ENCODE results near the gene DNAJB6. TPM values are rescaled to one million over a fixed set of nuclear protein-coding genes. Genes with fewer than 3 reads are reported as not detected.

Gene DNAJB6
- total RNA-seq, 3 donors from 2014 or later (not counting 1 experiment from before 2014, with no cell fraction given): 309 to 343 (median 340) TPM

GRCh38 chr7:157352516-157352915 lies 15.7 kb downstream of the DNAJB6 start:
- Histone ChIP-seq H3K27me3 (ENCODE audit: control insufficient read depth, insufficient read depth, low read length) (no peaks in the 10 kb centered on the region), H3K9me3 (ENCODE audit: control insufficient read depth, insufficient read depth, low read length) (no peaks in the 10 kb centered on the region), H3K27ac (ENCODE audit: low read length) (no peak overlapping the region), H3K4me3 (ENCODE audit: low read length) (no peak overlapping the region), H3K36me3 (ENCODE audit: control insufficient read depth, insufficient read depth, low read length) (peaks cover under 1% of the 10 kb centered on the region), H3K4me1 (ENCODE audit: control insufficient read depth, insufficient read depth, low read length) (peaks cover 77% of the 10 kb centered on the region)
- Mint-ChIP-seq H3K9me3 (no peaks in the 10 kb centered on the region), H3K4me1 (peaks cover 88 to 91% of the 10 kb centered on the region in 2 donors), H3K4me3 (peak overlapping the region; percentile 30), H3K27ac (peak overlapping the region; percentile 40 to 63), H3K27me3 (ENCODE audit: low read depth in 2 of 2) (no peaks in the 10 kb centered on the region), H3K36me3 (no peaks in the 10 kb centered on the region)
- WGBS (ENCODE audit: insufficient coverage): 23% methylated on average over 5 of the region's 6 CpGs
- DNase-seq (peak in 1 of 2 donors; percentile 25), ATAC-seq (peak in 1 of 3 donors; percentile 15)
- no peak for TF ChIP-seq CTCF (IDR thresholded peaks at IDR 0.05)
- intact Hi-C loops (cut with micrococcal nuclease): no loop called here

- 62% methylated on average over 15 of the region's 15 CpGs for WGBS (ENCODE audit: insufficient coverage)
- H3K9me3 Mint-ChIP-seq: no peaks in the 10 kb centered on the region
- Histone ChIP-seq H3K4me3 (ENCODE audit: low read length) (no peak overlapping the region), H3K4me1 (ENCODE audit: control insufficient read depth, insufficient read depth, low read length) (peaks cover 60% of the 10 kb centered on the region), H3K27me3 (ENCODE audit: control insufficient read depth, insufficient read depth, low read length) (no peaks in the 10 kb centered on the region), H3K27ac (ENCODE audit: low read length) (no peak overlapping the region), H3K9me3 (ENCODE audit: control insufficient read depth, insufficient read depth, low read length) (no peaks in the 10 kb centered on the region), H3K36me3 (ENCODE audit: control insufficient read depth, insufficient read depth, low read length) (peaks cover 19% of the 10 kb centered on the region)
- H3K36me3 Mint-ChIP-seq: no peaks in the 10 kb centered on the region
- H3K4me1 Mint-ChIP-seq: peaks cover 88 to 89% of the 10 kb centered on the region in 2 donors
- no peak for TF ChIP-seq CTCF (IDR thresholded peaks at IDR 0.05)
- peak overlapping the region; percentile 39 to 67 for H3K27ac Mint-ChIP-seq
- peak overlapping the region; percentile 57 for H3K4me3 Mint-ChIP-seq
- peak; percentile 15 to 34 (median 27) for ATAC-seq
- DNase-seq: no peak
- intact Hi-C loops (cut with micrococcal nuclease): no loop called here
- H3K27me3 Mint-ChIP-seq (ENCODE audit: low read depth in 2 of 2): no peaks in the 10 kb centered on the region
Measured at GRCh38 chr7:157355784-157356511, 19.1 kb downstream of the DNAJB6 start.

- H3K36me3 ChIP-seq (ENCODE audit: control insufficient read depth, insufficient read depth, low read length): peaks cover 22% of the 10 kb centered on the region
- H3K27me3 Mint-ChIP-seq (ENCODE audit: low read depth in 2 of 2): no peaks in the 10 kb centered on the region
- peaks cover 45% of the 10 kb centered on the region for H3K4me1 ChIP-seq (ENCODE audit: control insufficient read depth, insufficient read depth, low read length)
- H3K27ac ChIP-seq (ENCODE audit: low read length): no peak overlapping the region
- no peak overlapping the region for H3K4me3 ChIP-seq (ENCODE audit: low read length)
- H3K27ac Mint-ChIP-seq: peak overlapping the region; percentile 39 to 80
- ATAC-seq (no peak), DNase-seq (no peak)
- TF ChIP-seq CTCF (IDR thresholded peaks at IDR 0.05): no peak
- H3K4me3 Mint-ChIP-seq: peak overlapping the region; percentile 57
- intact Hi-C loops (cut with micrococcal nuclease): loop anchor here (1.0 kb wide), 1 partner anchor 7 kb away; no protein-coding TSS in a partner anchor
- WGBS (ENCODE audit: insufficient coverage): 75% methylated on average over 21 of the region's 24 CpGs
- H3K27me3 ChIP-seq (ENCODE audit: control insufficient read depth, insufficient read depth, low read length): no peaks in the 10 kb centered on the region
- H3K9me3 ChIP-seq (ENCODE audit: control insufficient read depth, insufficient read depth, low read length): no peaks in the 10 kb centered on the region
- no peaks in the 10 kb centered on the region for H3K36me3 Mint-ChIP-seq
- H3K9me3 Mint-ChIP-seq: no peaks in the 10 kb centered on the region
- peaks cover 76 to 85% of the 10 kb centered on the region in 2 donors for H3K4me1 Mint-ChIP-seq
Measured at GRCh38 chr7:157357129-157358040, 20.6 kb downstream of the DNAJB6 start.
